PFSK-1 (cell line): Measurements from ENCODE around the gene LIN7A.

Source experiments
- FOXP2 ChIP-seq: optimal IDR thresholded peaks from 2 replicates; pipeline ENCODE3; 2011; ENCODE audit warnings: borderline replicate concordance, control low read depth, inconsistent platforms; ENCODE audit not compliant: insufficient read depth; ENCODE audit errors: extremely low read length, extremely low read depth
- POLR2AphosphoS5 ChIP-seq: IDR thresholded peaks from 2 replicates; pipeline ENCODE4 v1.6.1; 2012; ENCODE audit warnings: low read depth, mild to moderate bottlenecking, control low read depth, low read length, moderate library complexity
- SIN3A ChIP-seq: IDR thresholded peaks from 2 replicates; pipeline ENCODE4 v1.6.1; 2012; ENCODE audit warnings: mild to moderate bottlenecking, low read length, moderate library complexity, borderline replicate concordance; ENCODE audit not compliant: insufficient read depth
- TAF1 ChIP-seq: IDR thresholded peaks from 2 replicates; pipeline ENCODE4 v1.6.1; 2012; ENCODE audit warnings: low read length, control low read depth, borderline replicate concordance; ENCODE audit not compliant: insufficient read depth

DNA sequence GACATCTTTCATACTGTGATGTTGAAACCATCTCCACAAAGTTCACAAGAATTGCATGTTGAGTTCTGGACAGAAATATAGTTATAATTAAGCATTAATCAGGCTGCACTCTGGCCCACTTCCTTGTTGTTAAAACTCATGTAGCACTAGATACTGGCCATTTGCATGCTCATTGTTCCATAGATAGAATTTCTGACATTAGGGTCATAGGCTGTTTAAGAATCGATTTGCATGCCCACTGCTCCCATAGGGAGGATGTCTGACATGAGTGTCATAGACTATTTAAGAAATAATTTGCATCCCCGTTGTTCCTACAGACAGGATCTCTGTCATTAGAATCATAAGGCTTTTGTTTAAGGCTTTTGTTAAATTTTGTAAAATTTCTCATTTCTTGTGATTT lies 170.8 kb downstream of the LIN7A start:
- TF ChIP-seq SIN3A (no peak), POLR2AphosphoS5 (no peak), TAF1 (no peak), FOXP2 (no peak)
